HepG2 (cell line): Measurements from ENCODE around the gene KCNAB2. TPM values are rescaled to one million over a fixed set of nuclear protein-coding genes. Genes with fewer than 3 reads are reported as not detected.

Source experiments
- GPBP1L1 ChIP-seq: sonication (generic); formaldehyde crosslinking; IDR thresholded peaks from 2 replicates; pipeline ENCODE4 v1.5.0; 2020; ENCODE audit warnings: mild to moderate bottlenecking, missing genetic modification reagents
- KLF16 ChIP-seq, 2 experiments: sonication (generic) in 1 of 2; formaldehyde crosslinking in 1 of 2; IDR thresholded peaks; 2 replicates each; pipeline versions ENCODE4 v1.6.1 to v1.8.0; 2016 to 2023; ENCODE audit warnings: missing genetic modification reagents in 2 of 2, missing compliant biosample characterization in 1 of 2
- LCORL ChIP-seq, 2 experiments: fragments of 450-650 bp in 1 of 2; sonication (generic) in 1 of 2; formaldehyde crosslinking in 1 of 2; IDR thresholded peaks; 2 replicates each; pipeline versions ENCODE4 v1.5.0 to v1.6.1; 2017 to 2020; ENCODE audit warnings: antibody characterized with exemption in 1 of 2, missing genetic modification reagents in 1 of 2
- LRRFIP1 ChIP-seq: sonication (generic); formaldehyde crosslinking; conservative IDR thresholded peaks from 2 replicates; pipeline ENCODE4 v1.4.0; 2020; ENCODE audit warnings: missing genetic modification reagents
- MEIS1 ChIP-seq: sonication (generic); formaldehyde crosslinking; IDR thresholded peaks from 2 replicates; pipeline ENCODE4 v1.9.0; 2021; ENCODE audit warnings: mild to moderate bottlenecking, missing genetic modification reagents, moderate library complexity, borderline replicate concordance
- MZF1 ChIP-seq: sonication (generic); formaldehyde crosslinking; IDR thresholded peaks from 2 replicates; pipeline ENCODE4 v1.8.1; 2023; ENCODE audit warnings: mild to moderate bottlenecking, missing genetic modification reagents, borderline replicate concordance
- NCOR1 ChIP-seq: fragments of 200-600 bp; sonication (generic); IDR thresholded peaks from 2 replicates; pipeline ENCODE4 v1.7.0; 2017; ENCODE audit warnings: antibody characterized with exemption, low read length, borderline replicate concordance
- PATZ1 ChIP-seq: sonication (generic); formaldehyde crosslinking; IDR thresholded peaks from 2 replicates; pipeline ENCODE4 v1.4.0; 2020; ENCODE audit warnings: missing genetic modification reagents
- RAD51 ChIP-seq: fragments of 450-650 bp; IDR thresholded peaks from 2 replicates; pipeline ENCODE4 v1.6.1; 2016; ENCODE audit warnings: borderline replicate concordance
- RBM22 ChIP-seq: fragments of 200-400 bp; formaldehyde crosslinking; optimal IDR thresholded peaks from 2 replicates; pipeline ENCODE3; 2017; ENCODE audit warnings: mild to moderate bottlenecking, low read length, moderate library complexity
- SOX6 ChIP-seq, 2 experiments: fragments of 450-650 bp in 1 of 2; sonication (generic) in 1 of 2; formaldehyde crosslinking in 1 of 2; IDR thresholded peaks; 2 replicates each; pipeline versions ENCODE4 v1.4.0 to v1.6.1; 2017 to 2020; ENCODE audit warnings: antibody characterized with exemption in 1 of 2, mild to moderate bottlenecking in 1 of 2, missing genetic modification reagents in 1 of 2
- TGIF2 ChIP-seq: IDR thresholded peaks from 2 replicates; pipeline ENCODE4 v1.6.1; 2016; ENCODE audit warnings: control low read depth, missing compliant biosample characterization
- ZNF121 ChIP-seq: sonication (generic); formaldehyde crosslinking; IDR thresholded peaks from 2 replicates; pipeline ENCODE4 v1.5.0; 2020; ENCODE audit warnings: mild to moderate bottlenecking, missing genetic modification reagents
- ZNF205 ChIP-seq: IDR thresholded peaks from 2 replicates; pipeline ENCODE4 v1.6.1; 2018; ENCODE audit warnings: missing biosample characterization, missing genetic modification reagents
- ZNF367 ChIP-seq: sonication (generic); formaldehyde crosslinking; IDR thresholded peaks from 2 replicates; pipeline ENCODE4 v1.4.0; 2020; ENCODE audit warnings: missing genetic modification reagents, borderline replicate concordance
- ZNF607 ChIP-seq: sonication (generic); formaldehyde crosslinking; IDR thresholded peaks from 2 replicates; pipeline ENCODE4 v1.5.1; 2020; ENCODE audit warnings: missing genetic modification reagents, mild to moderate bottlenecking, borderline replicate concordance
- ZNF788 ChIP-seq: sonication (generic); formaldehyde crosslinking; IDR thresholded peaks from 2 replicates; pipeline ENCODE4 v1.5.0; 2020; ENCODE audit warnings: mild to moderate bottlenecking, missing genetic modification reagents, borderline replicate concordance
- polyA plus RNA-seq, 8 experiments: library from polyadenylated mRNA; depleted of rRNA in 3 of 8; stranded (reverse) in 7 of 8; unstranded in 1 of 8; fragments of >200 nt; fragmentation: Illumina TruSeq in 4 of 8; extraction: Trizol in 4 of 8; gene quantifications; 2 replicates each; pipeline versions ENCODE4 v1.2.1 to v1.2.3, GENCODE V29; 2011 to 2016; ENCODE audit warnings: low read depth in 4 of 8, missing spikeins in 1 of 8, mixed read lengths in 1 of 8; ENCODE audit not compliant: insufficient read depth in 1 of 8
- total RNA-seq, 5 experiments: library from RNA; depleted of rRNA; stranded (reverse); fragments of >200 nt; fragmentation: Illumina TruSeq; extraction: Trizol; gene quantifications; 2 replicates each; pipeline ENCODE4 v1.2.3, GENCODE V29; 2016; ENCODE audit warnings: low read depth in 1 of 5
- TF ChIP-seq, protein P1 (sequence below): sonication (generic); formaldehyde crosslinking; conservative IDR thresholded peaks from 2 replicates; pipeline ENCODE4 v1.4.0; 2020; ENCODE audit warnings: mild to moderate bottlenecking, missing genetic modification reagents, moderate library complexity
- TF ChIP-seq, protein P2 (sequence below): sonication (generic); formaldehyde crosslinking; IDR thresholded peaks from 2 replicates; pipeline ENCODE4 v1.4.0; 2020; ENCODE audit warnings: missing genetic modification reagents

The KCNAB2 gene
- total and polyA plus RNA-seq, 2 of the 13 experiments (the other 11 are each of a cell fraction or from before 2014, with no cell fraction given): 6.2 to 8.8 TPM

DNA sequence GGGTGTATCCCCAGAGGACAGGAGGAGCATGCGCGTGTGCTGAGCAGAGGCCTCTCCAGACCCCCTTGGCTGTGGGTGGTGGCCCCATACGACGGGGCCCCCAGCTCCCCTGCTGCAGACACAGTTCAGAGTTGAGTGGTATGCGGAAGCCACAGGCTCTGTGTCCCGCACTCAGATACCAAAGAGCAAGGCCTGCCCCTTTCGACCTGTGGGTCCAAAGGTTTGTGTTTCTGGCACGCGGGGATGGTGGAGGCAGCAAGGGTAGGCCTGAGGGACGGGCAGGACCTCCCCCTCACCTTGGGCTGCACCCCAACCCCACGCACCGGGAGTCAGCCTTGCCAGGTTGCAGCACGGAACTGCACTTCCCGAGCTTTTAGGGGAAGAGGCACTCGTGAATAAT is at the start of gene KCNAB2 (continued):
- TF ChIP-seq RBM22 (no peak), GPBP1L1 (CRISPR knock-in tag) (no peak), ZNF788 (CRISPR knock-in tag) (0 out of 2 replicates have a peak, but pooled peaks have one; percentile 13), ZNF121 (CRISPR knock-in tag) (no peak), ZNF367 (CRISPR knock-in tag) (no peak), RAD51 (no peak), TGIF2 (no peak), SOX6 (IDR thresholded peaks at IDR 0.05) (no peak), SOX6 (CRISPR knock-in tag; IDR thresholded peaks at IDR 0.05) (no peak), NCOR1 (peak; percentile 69; the same call in 1 of the 2 replicates), ZNF607 (CRISPR knock-in tag) (no peak), LRRFIP1 (CRISPR knock-in tag) (no peak), ZNF205 (CRISPR knock-in tag) (no peak), PATZ1 (CRISPR knock-in tag) (peak; percentile 80), KLF16 (CRISPR knock-in tag; IDR thresholded peaks at IDR 0.05) (no peak), MEIS1 (CRISPR knock-in tag) (no peak), MZF1 (CRISPR knock-in tag) (no peak), LCORL (IDR thresholded peaks at IDR 0.05) (no peak), LCORL (CRISPR knock-in tag; IDR thresholded peaks at IDR 0.05) (peak; percentile 57; the same call in 1 of the 2 replicates)
- TF ChIP-seq, protein P1, sequence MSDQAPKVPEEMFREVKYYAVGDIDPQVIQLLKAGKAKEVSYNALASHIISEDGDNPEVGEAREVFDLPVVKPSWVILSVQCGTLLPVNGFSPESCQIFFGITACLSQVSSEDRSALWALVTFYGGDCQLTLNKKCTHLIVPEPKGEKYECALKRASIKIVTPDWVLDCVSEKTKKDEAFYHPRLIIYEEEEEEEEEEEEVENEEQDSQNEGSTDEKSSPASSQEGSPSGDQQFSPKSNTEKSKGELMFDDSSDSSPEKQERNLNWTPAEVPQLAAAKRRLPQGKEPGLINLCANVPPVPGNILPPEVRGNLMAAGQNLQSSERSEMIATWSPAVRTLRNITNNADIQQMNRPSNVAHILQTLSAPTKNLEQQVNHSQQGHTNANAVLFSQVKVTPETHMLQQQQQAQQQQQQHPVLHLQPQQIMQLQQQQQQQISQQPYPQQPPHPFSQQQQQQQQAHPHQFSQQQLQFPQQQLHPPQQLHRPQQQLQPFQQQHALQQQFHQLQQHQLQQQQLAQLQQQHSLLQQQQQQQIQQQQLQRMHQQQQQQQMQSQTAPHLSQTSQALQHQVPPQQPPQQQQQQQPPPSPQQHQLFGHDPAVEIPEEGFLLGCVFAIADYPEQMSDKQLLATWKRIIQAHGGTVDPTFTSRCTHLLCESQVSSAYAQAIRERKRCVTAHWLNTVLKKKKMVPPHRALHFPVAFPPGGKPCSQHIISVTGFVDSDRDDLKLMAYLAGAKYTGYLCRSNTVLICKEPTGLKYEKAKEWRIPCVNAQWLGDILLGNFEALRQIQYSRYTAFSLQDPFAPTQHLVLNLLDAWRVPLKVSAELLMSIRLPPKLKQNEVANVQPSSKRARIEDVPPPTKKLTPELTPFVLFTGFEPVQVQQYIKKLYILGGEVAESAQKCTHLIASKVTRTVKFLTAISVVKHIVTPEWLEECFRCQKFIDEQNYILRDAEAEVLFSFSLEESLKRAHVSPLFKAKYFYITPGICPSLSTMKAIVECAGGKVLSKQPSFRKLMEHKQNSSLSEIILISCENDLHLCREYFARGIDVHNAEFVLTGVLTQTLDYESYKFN: peak; percentile 71
- TF ChIP-seq, protein P2, sequence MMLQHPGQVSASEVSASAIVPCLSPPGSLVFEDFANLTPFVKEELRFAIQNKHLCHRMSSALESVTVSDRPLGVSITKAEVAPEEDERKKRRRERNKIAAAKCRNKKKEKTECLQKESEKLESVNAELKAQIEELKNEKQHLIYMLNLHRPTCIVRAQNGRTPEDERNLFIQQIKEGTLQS (CRISPR knock-in tag): no peak
